Posterior cingulate gyrus (tissue), 11 donors: Measurements from ENCODE around the gene GJA9.
A peak's percentile ranks its signal among the peaks of the same experiment; 100 is the strongest.

Source experiments
- DNase-seq, 10 donors: peaks; one replicate each; pipeline versions ENCODE4 v3.0.0 to v3.0.0-alpha.2; 2020 to 2021; ENCODE audit warnings: mixed read lengths in 3 of 10
- intact Hi-C: fragments of 100-400 bp; cut with DNase I; formaldehyde crosslinking; loops from one replicate; pipeline ENCODE4 v1.15.1; 2023

The GJA9 gene

GRCh38 chr1:38881487-38881886 lies at the start of gene GJA9:
GJA9 (minus strand) TSS chr1:38881587; CDS start chr1:38876098, 5,489 bp downstream.
- intact Hi-C loops: no loop called here
- no peak for DNase-seq

GRCh38 chr1:38929476-38929875 lies 48.1 kb upstream of the GJA9 start:
- intact Hi-C loops: no loop called here
- peak; percentile 78 to 98 (median 84) for DNase-seq

- intact Hi-C loops: no loop called here
- peak in 1 of 10 donors; percentile 62 for DNase-seq
Measured at GRCh38 chr1:38929054-38929453, 47.7 kb upstream of the GJA9 start.

GRCh38 chr1:38926091-38926490 lies 44.7 kb upstream of the GJA9 start:
- intact Hi-C loops: no loop called here
- DNase-seq: peak in 6 of 10 donors; percentile 12 to 81 (median 42)

DNA sequence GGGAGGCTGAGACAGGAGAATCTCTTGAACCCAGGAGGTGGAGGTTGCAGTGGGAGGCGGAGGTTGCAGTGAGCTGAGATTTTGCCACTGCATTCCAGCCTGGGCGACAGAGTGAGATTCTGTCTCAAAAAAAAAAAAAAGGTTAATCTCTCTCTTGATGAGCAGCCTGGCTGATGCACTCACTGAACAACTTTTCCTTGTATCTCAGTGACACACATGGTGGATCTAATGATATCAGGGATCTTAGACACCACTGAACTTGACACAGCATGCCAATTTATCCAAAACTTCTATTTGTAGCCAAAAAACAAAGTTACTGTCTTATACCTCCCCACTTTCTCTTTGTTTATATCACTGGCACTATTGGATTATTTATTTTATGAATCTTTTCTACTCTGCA lies 44.0 kb upstream of the GJA9 start:
- DNase-seq: peak in 2 of 10 donors; percentile 5 to 19
- intact Hi-C loops: no loop called here

- intact Hi-C loops: no loop called here
- DNase-seq: peak in 2 of 10 donors; percentile 3 to 11
Measured at GRCh38 chr1:38923607-38924006, 42.2 kb upstream of the GJA9 start.

GRCh38 chr1:38919130-38919529 lies 37.7 kb upstream of the GJA9 start:
- intact Hi-C loops: loop anchor here (5.0 to 10.0 kb wide), 2 partner anchors 73 to 176 kb away; partner anchors contain the start of gene AKIRIN1
- peak in 8 of 10 donors; percentile 38 to 95 (median 60) for DNase-seq

DNA sequence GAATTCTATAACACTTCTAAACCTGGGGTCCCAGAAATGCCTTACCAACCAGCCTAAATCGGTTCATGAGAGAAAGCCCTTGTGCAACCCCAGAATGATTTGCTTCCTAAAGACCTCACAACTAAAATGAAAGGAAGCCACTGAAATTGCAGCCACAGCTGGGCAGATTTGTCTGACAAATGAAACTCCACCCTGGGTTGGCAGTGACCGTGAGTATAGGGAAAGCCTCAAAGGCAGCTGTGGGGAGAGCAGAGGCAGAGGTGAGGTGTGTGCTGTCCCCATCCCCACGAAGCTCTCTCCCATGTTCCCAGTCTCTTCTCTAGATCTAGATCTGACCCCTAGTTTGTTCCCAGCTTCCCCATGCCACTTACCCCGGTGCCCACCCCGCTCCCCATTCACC lies 37.2 kb upstream of the GJA9 start:
- DNase-seq: peak in 3 of 10 donors; percentile 23 to 41 (median 23)
- intact Hi-C loops: loop anchor here (5.0 to 10.0 kb wide), 2 partner anchors 74 to 176 kb away; partner anchors contain the start of gene AKIRIN1

DNA sequence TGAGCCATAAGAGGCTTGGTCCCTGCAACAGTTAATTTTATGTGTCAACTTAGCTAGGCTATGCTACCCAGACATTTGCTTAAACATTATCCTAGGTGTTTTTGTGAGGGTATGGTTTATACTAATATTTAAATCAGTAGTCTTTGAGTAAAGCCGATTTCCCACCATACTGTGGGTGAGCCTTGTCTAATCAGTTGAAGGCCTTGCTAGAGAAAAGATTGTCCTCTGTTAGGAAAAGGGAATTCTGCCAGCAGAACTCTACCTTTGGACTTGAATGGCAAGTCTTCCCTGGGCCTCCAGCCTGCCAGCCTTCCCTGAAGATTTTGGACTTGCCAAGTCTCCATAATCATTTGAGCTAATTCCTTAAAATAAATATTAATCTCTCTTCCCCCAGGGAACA lies 36.4 kb upstream of the GJA9 start:
- DNase-seq: peak in 1 of 10 donors; percentile 16
- intact Hi-C loops: loop anchor here (5.0 to 10.0 kb wide), 2 partner anchors 75 to 177 kb away; partner anchors contain the start of gene AKIRIN1

DNA sequence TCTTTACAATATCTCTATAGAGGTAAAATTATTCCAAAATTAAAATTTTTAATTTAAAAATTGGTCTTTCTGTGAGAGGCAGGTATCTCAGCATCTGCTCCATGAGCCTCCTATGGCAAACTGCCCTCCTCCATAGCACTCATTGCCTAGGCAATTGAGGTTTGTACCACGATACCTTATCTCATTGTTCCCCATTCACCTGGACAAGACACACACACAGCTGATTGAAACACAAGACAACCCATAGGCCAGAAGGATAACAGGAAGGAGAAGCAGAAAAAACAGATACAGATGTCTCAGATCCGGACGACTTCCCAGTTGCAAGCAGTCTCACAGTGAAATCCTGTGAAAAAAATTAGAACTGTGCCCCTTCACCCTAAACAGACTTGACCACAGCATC lies 36.0 kb upstream of the GJA9 start:
- intact Hi-C loops: loop anchor here (5.0 to 10.0 kb wide), 2 partner anchors 75 to 177 kb away; partner anchors contain the start of gene AKIRIN1
- DNase-seq: no peak

DNA sequence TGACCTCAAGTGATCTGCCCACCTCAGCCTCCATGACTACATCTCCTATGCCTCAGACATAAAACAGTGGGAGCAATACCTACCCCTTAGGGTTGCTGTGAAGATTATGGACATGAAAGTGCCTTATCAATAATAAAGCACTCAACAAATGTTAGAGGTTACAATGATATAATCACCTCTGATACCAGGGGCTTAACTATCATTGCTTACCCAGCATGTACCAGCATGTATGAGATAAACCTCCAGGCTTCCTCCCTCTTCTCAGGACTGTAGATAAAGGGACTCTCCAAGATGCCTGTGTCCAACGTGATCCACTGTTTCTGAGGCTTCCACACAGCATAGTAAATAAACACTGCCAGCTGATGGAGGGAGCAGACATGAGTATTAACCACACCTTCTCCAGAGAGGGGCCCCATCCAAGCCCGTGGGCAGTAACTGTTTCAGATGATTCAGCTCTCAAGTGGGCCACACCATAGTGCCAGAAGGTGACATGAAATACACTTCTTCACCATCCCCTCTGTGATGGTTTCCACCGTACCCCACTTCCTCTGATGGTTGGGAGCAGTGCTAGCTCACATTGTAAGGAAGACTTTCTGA lies 34.1 kb upstream of the GJA9 start:
- DNase-seq: peak in 1 of 10 donors; percentile 22
- intact Hi-C loops: loop anchor here (5.0 to 10.0 kb wide), 2 partner anchors 77 to 179 kb away; partner anchors contain the start of gene AKIRIN1

GRCh38 chr1:38914908-38915307 lies 33.5 kb upstream of the GJA9 start:
- peak in 1 of 10 donors; percentile 22 for DNase-seq
- intact Hi-C loops: loop anchor here (5.0 to 10.0 kb wide), 2 partner anchors 77 to 180 kb away; partner anchors contain the start of gene AKIRIN1

DNA sequence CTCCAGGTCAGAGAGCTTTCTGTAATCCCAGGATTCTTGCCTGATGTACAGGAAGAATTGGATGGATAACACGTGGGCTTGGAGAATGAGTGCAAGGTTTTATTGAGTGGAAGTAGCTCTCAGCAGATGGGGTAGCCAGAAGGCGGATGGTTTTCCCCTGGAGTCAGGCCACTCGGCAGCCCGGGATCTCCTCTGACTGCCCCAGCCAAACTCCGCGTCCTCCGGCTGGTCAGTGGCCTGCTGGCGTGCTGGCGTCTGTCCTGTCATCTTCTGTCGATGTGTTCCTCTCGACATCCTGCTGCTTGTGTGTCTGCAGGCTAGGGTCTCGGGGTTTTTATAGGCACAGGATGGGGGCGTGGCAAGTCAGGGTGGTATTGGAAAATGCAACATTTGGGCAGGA lies 27.4 kb upstream of the GJA9 start:
- DNase-seq: peak in 1 of 10 donors; percentile 25
- intact Hi-C loops: no loop called here

GRCh38 chr1:38905985-38906384 lies 24.6 kb upstream of the GJA9 start:
- intact Hi-C loops: no loop called here
- no peak for DNase-seq

DNA sequence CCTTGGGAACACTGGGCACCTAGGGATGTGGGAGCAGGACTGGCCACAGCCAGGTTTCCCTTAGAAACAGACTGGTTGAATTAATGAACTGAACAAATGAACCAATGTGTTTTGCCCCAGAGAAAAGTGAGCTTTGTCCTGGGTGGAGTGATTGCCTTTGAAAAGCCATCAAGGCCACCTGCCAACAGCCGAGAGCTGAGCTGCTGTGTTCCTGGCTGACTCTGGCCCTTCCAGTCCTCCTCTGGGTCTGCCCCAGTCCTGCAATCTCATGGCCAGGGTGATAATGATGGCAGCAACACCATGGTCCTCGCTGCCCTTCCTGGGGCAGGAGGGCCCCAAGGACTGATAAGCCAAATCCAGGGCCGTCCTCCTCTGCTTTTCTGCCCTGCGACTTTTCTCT lies 18.2 kb upstream of the GJA9 start:
- peak in 2 of 10 donors; percentile 17 to 27 for DNase-seq
- intact Hi-C loops: no loop called here

DNA sequence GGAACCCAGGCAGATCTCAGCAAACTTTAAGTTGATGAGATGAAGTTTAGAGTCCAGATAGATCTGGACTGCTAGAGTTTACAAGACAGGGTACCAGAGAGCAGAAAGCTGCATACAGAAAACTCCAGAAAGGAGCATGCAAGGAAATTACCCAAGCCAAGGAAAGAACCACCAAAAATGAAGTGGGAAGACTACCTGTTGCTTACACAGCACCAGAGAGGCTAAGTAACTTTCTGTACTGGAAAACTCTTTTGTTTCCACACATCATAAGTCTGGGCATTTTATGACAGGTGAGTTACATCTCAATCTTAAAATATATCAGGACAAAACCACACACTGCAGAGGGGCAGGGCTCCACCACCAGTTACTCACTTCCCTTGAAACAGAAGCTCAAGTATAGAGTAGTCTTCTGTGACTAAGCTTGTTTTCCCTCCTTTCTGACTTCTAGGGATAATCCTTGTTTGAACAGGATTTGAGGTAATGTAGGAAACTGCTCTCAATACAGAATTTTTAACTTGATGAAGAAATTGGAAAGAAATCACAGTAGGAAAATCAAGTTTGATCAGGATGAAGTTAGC lies 17.4 kb upstream of the GJA9 start:
- DNase-seq: no peak
- intact Hi-C loops: no loop called here

GRCh38 chr1:38896169-38896568 lies 14.8 kb upstream of the GJA9 start:
- no peak for DNase-seq
- intact Hi-C loops: no loop called here

DNA sequence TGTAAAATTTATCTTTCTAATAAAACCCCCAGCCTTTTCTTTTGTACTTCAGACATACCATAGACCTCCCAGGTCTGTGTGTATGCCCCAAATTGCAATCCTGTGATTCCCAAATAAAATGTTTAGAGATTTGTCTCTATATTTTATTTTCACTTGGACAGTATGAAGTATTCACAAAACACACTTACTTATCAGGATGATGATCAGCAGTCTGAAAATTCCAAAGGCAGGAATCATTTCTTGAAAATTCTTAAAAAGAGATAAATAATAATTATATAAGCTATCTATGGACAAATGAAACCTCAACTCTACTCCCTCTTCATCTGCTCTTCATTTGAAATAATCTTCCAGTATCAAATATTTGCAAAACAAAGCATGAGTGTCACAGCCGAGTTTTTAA lies 11.6 kb upstream of the GJA9 start:
- intact Hi-C loops: no loop called here
- no peak for DNase-seq

DNA sequence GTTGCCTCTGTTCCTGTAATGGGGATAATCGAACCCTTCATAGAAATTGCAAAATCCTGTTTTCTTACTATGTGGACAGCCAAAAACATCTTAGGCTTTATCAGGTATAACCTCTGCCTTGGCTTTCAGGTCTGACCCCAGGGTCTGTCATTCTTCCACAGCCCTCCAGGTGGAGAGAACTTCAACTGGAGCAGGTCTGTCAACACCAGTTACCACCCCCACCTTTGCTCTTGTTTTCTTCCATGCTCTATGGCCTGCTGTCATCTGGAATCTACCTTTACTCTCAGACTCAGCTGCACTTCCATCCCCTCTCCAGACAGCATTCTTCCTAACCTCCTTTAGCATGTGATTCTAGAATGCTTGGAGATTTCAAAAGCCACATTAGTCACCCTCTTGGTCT lies 10.4 kb upstream of the GJA9 start:
- intact Hi-C loops: no loop called here
- DNase-seq: no peak

DNA sequence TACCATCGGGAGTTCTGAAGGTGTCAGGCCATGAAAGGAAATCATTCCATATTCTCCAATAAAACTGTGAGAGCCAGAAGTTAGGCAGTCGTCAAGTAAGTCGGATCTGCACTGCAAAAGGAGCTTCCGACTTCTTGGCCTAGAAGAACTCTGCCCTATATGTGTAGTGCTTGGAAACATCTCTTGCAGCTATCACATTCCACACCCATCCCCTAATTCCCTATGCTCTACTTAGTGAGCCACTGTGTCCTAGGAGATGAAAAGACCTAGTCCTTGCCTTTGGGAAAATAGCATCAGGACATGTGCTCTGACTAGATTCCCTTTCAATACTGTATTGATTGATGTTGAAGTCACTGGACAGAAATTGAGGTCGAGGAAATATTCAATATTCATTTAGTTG lies 8.2 kb upstream of the GJA9 start:
- intact Hi-C loops: no loop called here
- DNase-seq: no peak

GRCh38 chr1:38888423-38889333 lies 7.3 kb upstream of the GJA9 start:
- intact Hi-C loops: no loop called here
- DNase-seq: no peak
